NCI-H2227 (cell line): ENCODE data around the gene MEGF9.
A peak's percentile ranks its signal among the peaks of the same experiment; 100 is the strongest.

ENCODE experiments used
- DNase-seq: peaks from one replicate; lab custom pipeline; 2025; ENCODE audit not compliant: unreplicated experiment; lab: John Stamatoyannopoulos, UW

The MEGF9 gene

GRCh38 chr9:120733190-120733589, 18.9 kb upstream of the MEGF9 start:
- DNase-seq: no peak

GRCh38 chr9:120730654-120731514, 16.6 kb upstream of the MEGF9 start:
- DNase-seq: no peak

- DNase-seq: no peak
Observed at GRCh38 chr9:120729791-120730241, 15.5 kb upstream of the MEGF9 start.

- DNase-seq: no peak
Observed at GRCh38 chr9:120726484-120726883, 12.2 kb upstream of the MEGF9 start.

GRCh38 chr9:120725907-120726306, 11.6 kb upstream of the MEGF9 start:
- no peak for DNase-seq

- no peak for DNase-seq
Observed at GRCh38 chr9:120724757-120725400, 10.6 kb upstream of the MEGF9 start.

GRCh38 chr9:120723565-120723964, 9.3 kb upstream of the MEGF9 start:
- DNase-seq: no peak

GRCh38 chr9:120720404-120720803, 6.1 kb upstream of the MEGF9 start:
- DNase-seq: no peak

- no peak for DNase-seq
Observed at GRCh38 chr9:120718316-120718715, 4.0 kb upstream of the MEGF9 start.

GRCh38 chr9:120717176-120717575, 2.9 kb upstream of the MEGF9 start:
- DNase-seq: no peak

- no peak for DNase-seq
Observed at GRCh38 chr9:120716483-120716882, 2.2 kb upstream of the MEGF9 start.

- peak; percentile 48 for DNase-seq
Observed at GRCh38 chr9:120715389-120715924, 1.2 kb upstream of the MEGF9 start.

- DNase-seq: peak; percentile 44
Observed at GRCh38 chr9:120714846-120715388, 647 bp upstream of the MEGF9 start.

- DNase-seq: no peak
Observed at GRCh38 chr9:120713257-120714087, 798 bp downstream of the MEGF9 start.

- no peak for DNase-seq
Observed at GRCh38 chr9:120712539-120713031, 1.7 kb downstream of the MEGF9 start.

GRCh38 chr9:120711841-120712538, 2.3 kb downstream of the MEGF9 start:
- no peak for DNase-seq

- no peak for DNase-seq
Observed at GRCh38 chr9:120711354-120711753, 2.9 kb downstream of the MEGF9 start.

- DNase-seq: no peak
Observed at GRCh38 chr9:120710110-120710981, 3.9 kb downstream of the MEGF9 start.

GRCh38 chr9:120708526-120709224, 5.6 kb downstream of the MEGF9 start:
- no peak for DNase-seq
